Ovary (tissue), 3 donors: ENCODE data around the gene NPSR1.

ENCODE experiments used
- CTCF ChIP-seq, 3 donors: fragments of 450-650 bp in 2 of 3; fragments of 200-600 bp in 1 of 3; IDR thresholded peaks; one replicate each; pipeline versions ENCODE4 v1.5.1 to v1.8.0; 2016 to 2022; ENCODE audit warnings: antibody characterized with exemption in 3 of 3, mild to moderate bottlenecking in 1 of 3
- EP300 ChIP-seq: sonication (generic); formaldehyde crosslinking; IDR thresholded peaks from one replicate; pipeline ENCODE4 v1.6.1; 2017; ENCODE audit warnings: antibody characterized with exemption
- POLR2A ChIP-seq: fragments of 450-650 bp; IDR thresholded peaks from one replicate; pipeline ENCODE4 v1.6.1; 2017; ENCODE audit warnings: antibody characterized with exemption, mild to moderate bottlenecking, moderate library complexity
- donor health status: DM: no; HTN: no; CAD: no.

DNA sequence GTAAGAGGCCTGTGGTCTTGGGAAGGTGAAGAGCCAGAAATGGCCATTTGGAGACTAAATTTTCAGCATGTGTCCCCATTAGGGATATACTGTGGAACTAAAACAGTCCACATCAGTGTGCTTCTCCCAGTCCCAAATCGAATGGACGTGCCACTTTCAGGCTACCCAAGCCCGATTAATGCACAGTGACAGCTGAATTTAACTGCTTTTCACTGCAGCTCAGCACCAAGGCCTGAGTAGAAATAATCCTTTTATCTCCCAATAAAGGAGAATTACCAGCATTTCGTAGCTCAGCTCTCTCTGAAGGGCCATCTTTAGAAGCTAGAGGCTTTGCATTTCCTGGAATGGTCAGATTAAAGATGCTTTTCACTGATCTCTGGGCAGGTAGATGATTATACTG lies 183.3 kb downstream of the NPSR1 start:
- TF ChIP-seq CTCF (IDR thresholded peaks at IDR 0.05) (no peak), POLR2A (no peak), EP300 (no peak)
